T-cell (primary cell): ENCODE results near the gene RAD23A. TPM values are rescaled to one million over a fixed set of nuclear protein-coding genes. Genes with fewer than 3 reads are reported as not detected.

Experiments
- ATAC-seq, 4 experiments: fragments of 200-7000 bp in 3 of 4; fragments of 150-1000 bp in 1 of 4; cut with Tn5 transposase; replicated peaks in 1 of 4; 1 replicate in 3 of 4; 2 replicates in 1 of 4; pipeline ENCODE4 v1.10.0; 2021; ENCODE audit warnings: moderate library complexity in 3 of 4, mild to moderate bottlenecking in 2 of 4, moderate number of reproducible peaks in 1 of 4
- CTCF ChIA-PET, 2 donors: fragments of 300-600 bp; sonication (Branson Sonifier 250); formaldehyde crosslinking; loops; one replicate each; lab custom pipeline; 2022; ENCODE audit warnings: antibody characterized with exemption in 2 of 2; lab: Charles Lee
- POLR2A ChIA-PET, 2 donors: fragments of 300-600 bp; sonication (Branson Sonifier 250); formaldehyde crosslinking; loops; one replicate each; lab custom pipeline; 2022; ENCODE audit warnings: antibody characterized with exemption in 2 of 2; lab: Charles Lee
- DNase-seq, 35 experiments: peaks; one replicate each; pipeline versions ENCODE4 v3.0.0 to v3.0.0-alpha.2; 2013 to 2023
- H3K27ac ChIP-seq: one replicate; pipeline ENCODE4 v1.5.1; 2013; ENCODE audit warnings: low read length
- H3K27me3 ChIP-seq, 2 experiments: replicated peaks in 1 of 2; 1 replicate in 1 of 2; 2 replicates in 1 of 2; pipeline versions ENCODE4 v1.6.1 to v1.7.0; 2013; ENCODE audit warnings: low read length in 1 of 2, mixed read lengths in 1 of 2; ENCODE audit not compliant: control insufficient read depth in 2 of 2, insufficient read depth in 2 of 2; ENCODE audit errors: extremely low read depth in 1 of 2
- H3K36me3 ChIP-seq, 2 donors: 1 replicate in 1 of 2; 2 replicates in 1 of 2; pipeline versions ENCODE4 v1.6.1 to v1.7.0; 2013; ENCODE audit warnings: low read length in 1 of 2; ENCODE audit not compliant: control insufficient read depth in 2 of 2, insufficient read depth in 1 of 2; ENCODE audit errors: extremely low read depth in 1 of 2
- H3K4me1 ChIP-seq, 2 experiments: 1 replicate in 1 of 2; 2 replicates in 1 of 2; pipeline versions ENCODE4 v1.6.1 to v1.7.0; 2013; ENCODE audit warnings: low read length in 2 of 2, mixed read lengths in 1 of 2; ENCODE audit not compliant: insufficient read depth in 2 of 2, control insufficient read depth in 1 of 2; ENCODE audit errors: extremely low read depth in 1 of 2
- H3K4me3 ChIP-seq, 2 donors: 1 replicate in 1 of 2; 2 replicates in 1 of 2; pipeline versions ENCODE4 v1.5.1 to v1.7.0; 2013; ENCODE audit warnings: mild to moderate bottlenecking in 2 of 2, low read length in 1 of 2, moderate library complexity in 1 of 2; ENCODE audit not compliant: control insufficient read depth in 1 of 2; ENCODE audit errors: extremely low read depth in 1 of 2
- H3K9me3 ChIP-seq: 2 replicates; pipeline ENCODE4 v1.7.0; 2013
- H3K27ac Mint-ChIP-seq, 2 donors: one replicate each; pipeline ENCODE4 v1.8.0; 2020 to 2021; ENCODE audit warnings: mild to moderate bottlenecking in 2 of 2, mixed read lengths in 2 of 2
- H3K27me3 Mint-ChIP-seq, 2 donors: one replicate each; pipeline ENCODE4 v1.8.0; 2021 to 2022; ENCODE audit warnings: mixed read lengths in 2 of 2
- H3K36me3 Mint-ChIP-seq: one replicate; pipeline ENCODE4 v1.8.0; 2021; ENCODE audit warnings: mixed read lengths
- H3K4me1 Mint-ChIP-seq, 3 donors: one replicate each; pipeline ENCODE4 v1.8.0; 2020 to 2022; ENCODE audit warnings: mixed read lengths in 3 of 3, mild to moderate bottlenecking in 1 of 3
- H3K4me3 Mint-ChIP-seq, 3 donors: one replicate each; pipeline ENCODE4 v1.8.0; 2020 to 2022; ENCODE audit warnings: mild to moderate bottlenecking in 3 of 3, mixed read lengths in 3 of 3, moderate library complexity in 3 of 3
- H3K9me3 Mint-ChIP-seq, 3 donors: one replicate each; pipeline ENCODE4 v1.8.0; 2020 to 2022; ENCODE audit warnings: mixed read lengths in 3 of 3
- WGBS: methylation state at CpG from one replicate; pipeline ENCODE4 v1.1.5; 2013; ENCODE audit warnings: missing lambda C conversion rate; ENCODE audit not compliant: insufficient coverage; 5-methylcytosine and 5-hydroxymethylcytosine counted together
- total RNA-seq, 35 experiments: library from RNA in 6 of 35; stranded (reverse) in 6 of 35; fragments of 120-200 nt in 1 of 35; gene quantifications; one replicate each; pipeline versions ENCODE4 v1.2.1 to v1.2.4 and lab custom pipeline; 2013 to 2026

The RAD23A gene
- total RNA-seq, 5 donors from 2014 or later (not counting 1 experiment from before 2014, with no cell fraction given) = 82.0 to 116 (median 104) TPM

DNA sequence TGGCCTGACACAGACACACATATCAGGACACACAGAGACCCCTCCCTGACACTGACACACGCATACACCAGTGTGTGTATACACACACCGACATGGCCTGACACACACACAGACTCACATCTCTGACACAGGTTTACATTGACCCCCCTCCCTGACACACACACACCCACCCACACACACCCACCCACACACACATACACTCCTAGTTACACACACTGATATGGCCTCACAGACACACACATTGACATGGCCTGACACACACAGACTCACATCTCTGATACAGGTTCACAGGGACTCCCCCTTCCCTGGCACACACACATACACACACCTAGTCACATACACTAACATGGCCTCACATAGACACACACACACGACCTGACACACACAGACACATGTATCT is 45.2 kb downstream of the RAD23A start:
- H3K4me1 Mint-ChIP-seq = peaks cover 7 to 9% (median 8%) of the 10 kb centered on the region in 3 donors
- peaks cover 5% of the 10 kb centered on the region in 2 donors for H3K27me3 Mint-ChIP-seq
- CTCF ChIA-PET = no interaction called here
- POLR2A ChIA-PET = no interaction called here
- 74% methylated on average over 3 of the region's 3 CpGs for WGBS
- Histone ChIP-seq H3K36me3 (no peaks in the 10 kb centered on the region), H3K27me3 (peaks cover 5 to 38% of the 10 kb centered on the region in 2 experiments), H3K9me3 (no peaks in the 10 kb centered on the region), H3K27ac (no peak overlapping the region), H3K4me1 (peaks cover 3 to 8% of the 10 kb centered on the region in 2 experiments), H3K4me3 (no peak overlapping the region)
- no peak overlapping the region for H3K27ac Mint-ChIP-seq
- H3K36me3 Mint-ChIP-seq = no peaks in the 10 kb centered on the region
- ATAC-seq (no peak), DNase-seq (no peak)
- no peak overlapping the region for H3K4me3 Mint-ChIP-seq
- H3K9me3 Mint-ChIP-seq = no peaks in the 10 kb centered on the region

GRCh38 chr19:12991296-12991695 is 45.6 kb downstream of the RAD23A start:
- CTCF ChIA-PET = interaction anchor here in 1 of 2 donors (0.6 kb wide), 2 partner anchors 22 to 134 kb away, joined by 3 read pairs; no protein-coding TSS in a partner anchor
- Histone ChIP-seq H3K36me3 (no peaks in the 10 kb centered on the region), H3K9me3 (no peaks in the 10 kb centered on the region), H3K4me3 (no peak overlapping the region), H3K27me3 (peaks cover 5 to 38% of the 10 kb centered on the region in 2 experiments), H3K27ac (no peak overlapping the region), H3K4me1 (peaks cover 3 to 11% of the 10 kb centered on the region in 2 experiments)
- Mint-ChIP-seq H3K36me3 (no peaks in the 10 kb centered on the region), H3K27ac (no peak overlapping the region), H3K27me3 (peaks cover 5% of the 10 kb centered on the region in 2 donors), H3K4me3 (no peak overlapping the region), H3K4me1 (peaks cover 9 to 10% (median 9%) of the 10 kb centered on the region in 3 donors), H3K9me3 (no peaks in the 10 kb centered on the region)
- DNase-seq = no peak
- POLR2A ChIA-PET = no interaction called here
- ATAC-seq = no peak
- 99% methylated on average over 5 of the region's 5 CpGs for WGBS

DNA sequence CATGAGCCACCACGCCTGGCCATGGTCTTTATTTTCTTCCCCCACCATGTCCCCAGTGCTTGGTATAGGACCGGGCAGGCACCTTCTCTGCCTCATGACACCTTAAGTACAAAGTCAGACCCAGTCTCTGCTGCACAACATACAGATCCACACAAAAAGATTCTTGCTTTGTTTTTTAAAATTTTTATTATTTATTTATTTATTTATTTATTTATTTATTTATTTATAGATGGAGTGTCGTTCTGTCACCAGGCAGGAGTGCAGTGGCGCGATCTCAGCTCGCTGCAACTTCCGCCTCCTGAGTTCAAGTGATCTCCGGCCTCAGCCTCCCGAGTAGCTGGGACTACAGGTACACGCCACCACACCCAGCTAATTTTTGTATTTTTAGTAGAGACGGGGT is 47.1 kb downstream of the RAD23A start:
- H3K27me3 Mint-ChIP-seq = peaks cover 0 to 5% of the 10 kb centered on the region in 2 donors
- WGBS = 100% methylated on average over 1 of the region's 11 CpGs

DNA sequence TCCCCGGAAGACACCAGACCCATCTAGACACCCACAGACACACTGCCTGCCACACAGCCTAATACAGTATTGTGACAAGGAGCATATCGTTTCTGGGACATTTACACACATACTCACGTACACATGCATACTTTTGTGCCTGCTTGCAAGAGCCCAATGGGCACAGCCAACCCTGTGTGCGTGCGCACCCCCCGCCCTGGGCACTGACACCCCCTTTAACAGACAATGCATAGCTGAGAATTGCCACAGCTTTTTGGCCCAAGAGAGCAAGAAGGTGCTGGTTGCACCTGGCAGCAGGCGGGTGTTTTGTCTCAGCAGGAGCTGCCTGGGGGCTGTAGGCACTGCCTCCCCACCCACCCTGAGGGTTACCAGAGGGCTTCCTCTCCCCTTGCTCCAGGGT is 47.9 kb downstream of the RAD23A start:
- ChIA-PET POLR2A (no interaction called here), CTCF (no interaction called here)
- no peak for ATAC-seq
- Histone ChIP-seq H3K9me3 (no peaks in the 10 kb centered on the region), H3K36me3 (no peaks in the 10 kb centered on the region), H3K4me1 (peaks cover 3 to 15% of the 10 kb centered on the region in 2 experiments), H3K27ac (no peak overlapping the region), H3K27me3 (peaks cover 5 to 30% of the 10 kb centered on the region in 2 experiments), H3K4me3 (no peak overlapping the region)
- H3K27ac Mint-ChIP-seq = no peak overlapping the region
- H3K27me3 Mint-ChIP-seq = peaks cover 0 to 5% of the 10 kb centered on the region in 2 donors
- WGBS = 88% methylated on average over 6 of the region's 7 CpGs
- no peak for DNase-seq
- peaks cover under 1% of the 10 kb centered on the region for H3K36me3 Mint-ChIP-seq
- peaks cover 9 to 15% (median 14%) of the 10 kb centered on the region in 3 donors for H3K4me1 Mint-ChIP-seq
- peak overlapping the region in 2 of 3 donors; percentile 59 to 90 for H3K4me3 Mint-ChIP-seq
- no peaks in the 10 kb centered on the region for H3K9me3 Mint-ChIP-seq

More for the DNA sequence above, 47.1 kb downstream of the RAD23A start:
- no peak for DNase-seq
- Mint-ChIP-seq H3K4me1 (peaks cover 9 to 14% (median 9%) of the 10 kb centered on the region in 3 donors), H3K4me3 (no peak overlapping the region), H3K36me3 (no peaks in the 10 kb centered on the region), H3K27ac (no peak overlapping the region), H3K9me3 (no peaks in the 10 kb centered on the region)
- H3K4me1 ChIP-seq = peaks cover 3 to 15% of the 10 kb centered on the region in 2 experiments
- H3K9me3 ChIP-seq = no peaks in the 10 kb centered on the region
- CTCF ChIA-PET = no interaction called here
- no peak for ATAC-seq
- peaks cover 5 to 33% of the 10 kb centered on the region in 2 experiments for H3K27me3 ChIP-seq
- no peak overlapping the region for H3K4me3 ChIP-seq
- no peak overlapping the region for H3K27ac ChIP-seq
- POLR2A ChIA-PET = no interaction called here
- H3K36me3 ChIP-seq = no peaks in the 10 kb centered on the region

DNA sequence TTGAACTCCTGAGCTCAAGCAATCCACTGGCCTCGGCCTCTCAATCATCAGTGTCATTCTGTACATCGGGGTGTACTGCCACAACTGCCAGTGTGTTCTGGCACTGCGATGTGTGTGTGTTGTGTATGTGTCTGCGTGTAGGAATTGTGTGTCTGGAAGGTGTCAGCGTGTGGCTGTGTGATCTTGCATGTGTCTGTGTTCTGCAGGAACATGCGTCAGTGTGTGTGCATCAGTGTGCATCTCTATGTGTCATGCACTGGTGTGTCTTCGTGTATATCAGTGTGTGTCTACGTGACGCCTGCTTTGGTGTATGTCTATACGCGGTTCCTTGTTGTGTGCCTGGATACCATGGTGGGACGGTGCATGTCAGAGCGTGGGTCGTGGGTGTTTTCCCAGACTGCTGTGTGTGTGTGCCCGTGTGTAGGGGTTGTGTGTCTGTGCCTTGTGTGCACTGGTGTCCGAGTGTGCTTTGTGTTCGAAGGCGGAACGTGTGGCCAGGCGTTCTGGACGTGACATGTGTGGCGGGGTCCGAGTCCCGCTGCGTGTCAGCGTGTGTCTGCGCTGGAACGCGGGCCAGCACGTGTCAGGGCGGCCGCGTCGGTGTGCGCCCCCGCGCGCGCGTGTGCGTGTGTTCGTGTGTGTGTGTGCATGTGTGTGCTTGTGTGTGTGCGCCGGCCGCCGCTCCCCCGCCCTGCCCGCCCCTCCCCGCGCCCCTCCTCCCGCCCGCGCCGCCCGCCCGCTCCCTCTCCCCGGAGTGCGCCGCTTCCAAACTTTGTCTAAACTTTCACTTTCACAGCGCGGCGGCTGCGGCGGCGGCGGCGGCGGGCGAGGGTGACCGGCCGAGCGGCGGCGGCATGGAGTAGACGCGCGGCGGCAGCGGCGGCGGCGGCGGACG is 49.3 kb downstream of the RAD23A start, which contains the start of gene NFIX:
NFIX (plus strand) TSS at position 775 of the 895 bp plus-strand sequence. CDS start 363 bp downstream, outside the sequence.
- POLR2A ChIA-PET = no interaction called here
- peak within 1 kb of the TSS; percentile 55 to 78 for H3K27ac Mint-ChIP-seq
- DNase-seq (peak in 30 of 35 experiments; percentile 17 to 76 (median 42)), ATAC-seq (peak; percentile 61 to 80 (median 63))
- 12% methylated on average over 50 of the region's 84 CpGs for WGBS
- Histone ChIP-seq H3K9me3 (no peaks in the 10 kb centered on the region), H3K27me3 (peaks cover 5 to 27% of the 10 kb centered on the region in 2 experiments), H3K4me1 (peaks cover 3 to 15% of the 10 kb centered on the region in 2 experiments), H3K36me3 (no peaks in the 10 kb centered on the region), H3K4me3 (peak within 1 kb of the TSS; percentile 49 to 64), H3K27ac (no peak within 1 kb of the TSS)
- CTCF ChIA-PET = no interaction called here
- peaks cover 0 to 5% of the 10 kb centered on the region in 2 donors for H3K27me3 Mint-ChIP-seq
- peaks cover 4% of the 10 kb centered on the region for H3K36me3 Mint-ChIP-seq
- H3K4me3 Mint-ChIP-seq = peak within 1 kb of the TSS; percentile 81 to 92 (median 90)
- no peaks in the 10 kb centered on the region for H3K9me3 Mint-ChIP-seq
- H3K4me1 Mint-ChIP-seq = peaks cover 9 to 15% (median 14%) of the 10 kb centered on the region in 3 donors

GRCh38 chr19:12995596-12996405 is 50.1 kb downstream of the RAD23A start:
- WGBS = 2% methylated on average over 113 of the region's 129 CpGs
- peak overlapping the region; percentile 35 to 44 for H3K4me3 ChIP-seq
- H3K4me1 Mint-ChIP-seq = peaks cover 9 to 15% (median 14%) of the 10 kb centered on the region in 3 donors

More at GRCh38 chr19:12995596-12996405, 50.1 kb downstream of the RAD23A start:
- H3K27ac Mint-ChIP-seq = no peak overlapping the region
- ChIA-PET CTCF (no interaction called here), POLR2A (no interaction called here)
- Histone ChIP-seq H3K9me3 (no peaks in the 10 kb centered on the region), H3K4me1 (peaks cover 3 to 15% of the 10 kb centered on the region in 2 experiments), H3K27me3 (peaks cover 5 to 27% of the 10 kb centered on the region in 2 experiments), H3K27ac (no peak overlapping the region), H3K36me3 (no peaks in the 10 kb centered on the region)
- peak; percentile 25 to 37 (median 30) for ATAC-seq
- H3K27me3 Mint-ChIP-seq = peaks cover 0 to 5% of the 10 kb centered on the region in 2 donors
- DNase-seq = peak in 1 of 35 experiments; percentile 28
- peaks cover 4% of the 10 kb centered on the region for H3K36me3 Mint-ChIP-seq
- H3K9me3 Mint-ChIP-seq = no peaks in the 10 kb centered on the region
- peak overlapping the region; percentile 78 to 90 (median 80) for H3K4me3 Mint-ChIP-seq
